ENCODE data around the gene CHCHD6. TPM values are rescaled to one million over a fixed set of nuclear protein-coding genes. Genes with fewer than 3 reads are reported as not detected.

Gene CHCHD6
- total RNA-seq, 2 experiments from 2014 or later = 16.6 to 21.2 TPM

- ATAC-seq (no peak), DNase-seq (no peak)
- H3K9me3 Mint-ChIP-seq = no peaks in the 10 kb centered on the region
- H3K36me3 Mint-ChIP-seq (ENCODE audit: low read depth) = no peaks in the 10 kb centered on the region
- intact Hi-C loops (cut with micrococcal nuclease) = no loop called here
- H3K4me1 Mint-ChIP-seq (ENCODE audit: low read depth) = peaks cover 8% of the 10 kb centered on the region
- no peak overlapping the region for H3K4me3 Mint-ChIP-seq
- H3K27me3 Mint-ChIP-seq = no peaks in the 10 kb centered on the region
- TF ChIP-seq CTCF (IDR thresholded peaks at IDR 0.05) = no peak
- ChIA-PET CTCF (interaction anchor here (1.3 kb wide), 1 partner anchor 12 kb away, joined by 3 read pairs; no protein-coding TSS in a partner anchor), POLR2A (no interaction called here)
- no peak overlapping the region for H3K27ac Mint-ChIP-seq
These were observed 46.1 kb downstream of the CHCHD6 start for GRCh38 chr3:126749931-126750755.

- no peak for TF ChIP-seq CTCF (IDR thresholded peaks at IDR 0.05)
- Mint-ChIP-seq H3K9me3 (no peaks in the 10 kb centered on the region), H3K4me1 (ENCODE audit: low read depth) (peaks cover 8% of the 10 kb centered on the region), H3K27me3 (no peaks in the 10 kb centered on the region), H3K4me3 (no peak overlapping the region), H3K27ac (no peak overlapping the region), H3K36me3 (ENCODE audit: low read depth) (no peaks in the 10 kb centered on the region)
- DNase-seq (no peak), ATAC-seq (no peak)
- POLR2A ChIA-PET = no interaction called here
- CTCF ChIA-PET = interaction anchor here (1.3 kb wide), 1 partner anchor 13 kb away, joined by 3 read pairs; no protein-coding TSS in a partner anchor
- intact Hi-C loops (cut with micrococcal nuclease) = no loop called here
These were observed 46.7 kb downstream of the CHCHD6 start for GRCh38 chr3:126750756-126751121.

GRCh38 chr3:126751611-126752302 lies 47.7 kb downstream of the CHCHD6 start:
- no peak for TF ChIP-seq CTCF (IDR thresholded peaks at IDR 0.05)

GRCh38 chr3:126752303-126753190 lies 48.5 kb downstream of the CHCHD6 start:
- peaks cover 6% of the 10 kb centered on the region for H3K4me1 Mint-ChIP-seq (ENCODE audit: low read depth)
- CTCF ChIA-PET = interaction anchor here (0.6 to 2.2 kb wide), 15 partner anchors 9 to 795 kb away, joined by 3 to 7 read pairs (median 3); no protein-coding TSS in a partner anchor
- H3K36me3 Mint-ChIP-seq (ENCODE audit: low read depth) = no peaks in the 10 kb centered on the region
- DNase-seq = peak; percentile 74
- H3K4me3 Mint-ChIP-seq = no peak overlapping the region
- peak; percentile 87 for ATAC-seq
- intact Hi-C loops (cut with micrococcal nuclease) = no loop called here
- no peak overlapping the region for H3K27ac Mint-ChIP-seq
- no peaks in the 10 kb centered on the region for H3K27me3 Mint-ChIP-seq
- TF ChIP-seq CTCF (IDR thresholded peaks at IDR 0.05) = peak; percentile 65
- POLR2A ChIA-PET = no interaction called here
- H3K9me3 Mint-ChIP-seq = no peaks in the 10 kb centered on the region

More at GRCh38 chr3:126751611-126752302, 47.7 kb downstream of the CHCHD6 start:
- no peak overlapping the region for H3K4me3 Mint-ChIP-seq
- ATAC-seq = no peak
- ChIA-PET CTCF (interaction anchor here (0.6 to 2.2 kb wide), 16 partner anchors 9 to 796 kb away, joined by 3 to 7 read pairs (median 3); no protein-coding TSS in a partner anchor), POLR2A (no interaction called here)
- H3K27ac Mint-ChIP-seq = no peak overlapping the region
- peaks cover 8% of the 10 kb centered on the region for H3K4me1 Mint-ChIP-seq (ENCODE audit: low read depth)
- no peaks in the 10 kb centered on the region for H3K9me3 Mint-ChIP-seq
- intact Hi-C loops (cut with micrococcal nuclease) = no loop called here
- no peaks in the 10 kb centered on the region for H3K36me3 Mint-ChIP-seq (ENCODE audit: low read depth)
- no peak for DNase-seq
- H3K27me3 Mint-ChIP-seq = no peaks in the 10 kb centered on the region

All from activated CD8-positive, alpha-beta T cell treated with anti-CD3 and anti-CD28 coated beads for 36 hours (primary cell).